ENCODE data around the gene TTC38.

DNA sequence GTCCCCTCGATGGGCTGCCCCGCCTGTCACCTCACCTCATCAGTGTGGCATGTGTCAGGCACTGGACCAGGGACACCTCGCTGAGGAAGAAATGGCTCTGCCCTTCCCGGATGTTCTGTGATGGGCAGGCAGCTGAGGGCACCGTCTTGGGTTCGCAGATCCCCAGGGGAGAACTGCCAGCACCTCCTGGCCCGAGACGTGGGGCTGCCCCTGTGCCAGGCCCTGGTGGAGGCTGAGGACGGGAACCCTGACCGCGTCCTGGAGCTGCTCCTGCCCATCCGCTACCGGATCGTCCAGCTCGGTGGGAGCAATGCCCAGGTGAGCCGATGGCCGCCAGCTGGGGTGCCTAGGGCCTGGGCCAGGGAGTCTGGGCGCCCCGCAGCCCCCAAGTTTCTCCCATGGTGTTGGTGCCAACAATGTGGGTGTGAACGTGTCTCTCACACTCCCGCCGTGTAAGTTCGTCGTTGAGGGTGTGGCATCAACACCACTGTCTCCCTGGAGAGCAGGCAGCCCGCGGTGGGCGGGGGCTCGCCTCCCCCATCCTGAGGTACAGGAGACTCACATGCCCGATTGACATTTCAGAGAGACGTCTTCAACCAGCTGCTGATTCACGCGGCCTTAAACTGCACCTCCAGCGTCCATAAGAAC lies 21.6 kb downstream of the TTC38 start:
- TF ChIP-seq, protein P1, sequence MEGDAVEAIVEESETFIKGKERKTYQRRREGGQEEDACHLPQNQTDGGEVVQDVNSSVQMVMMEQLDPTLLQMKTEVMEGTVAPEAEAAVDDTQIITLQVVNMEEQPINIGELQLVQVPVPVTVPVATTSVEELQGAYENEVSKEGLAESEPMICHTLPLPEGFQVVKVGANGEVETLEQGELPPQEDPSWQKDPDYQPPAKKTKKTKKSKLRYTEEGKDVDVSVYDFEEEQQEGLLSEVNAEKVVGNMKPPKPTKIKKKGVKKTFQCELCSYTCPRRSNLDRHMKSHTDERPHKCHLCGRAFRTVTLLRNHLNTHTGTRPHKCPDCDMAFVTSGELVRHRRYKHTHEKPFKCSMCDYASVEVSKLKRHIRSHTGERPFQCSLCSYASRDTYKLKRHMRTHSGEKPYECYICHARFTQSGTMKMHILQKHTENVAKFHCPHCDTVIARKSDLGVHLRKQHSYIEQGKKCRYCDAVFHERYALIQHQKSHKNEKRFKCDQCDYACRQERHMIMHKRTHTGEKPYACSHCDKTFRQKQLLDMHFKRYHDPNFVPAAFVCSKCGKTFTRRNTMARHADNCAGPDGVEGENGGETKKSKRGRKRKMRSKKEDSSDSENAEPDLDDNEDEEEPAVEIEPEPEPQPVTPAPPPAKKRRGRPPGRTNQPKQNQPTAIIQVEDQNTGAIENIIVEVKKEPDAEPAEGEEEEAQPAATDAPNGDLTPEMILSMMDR (conservative IDR thresholded peaks at IDR 0.05; ENCODE audit: low read depth, low read length) = no peak
- no peak for TF ChIP-seq EZH2 (IDR thresholded peaks at IDR 0.05; ENCODE audit: low read length, unreplicated experiment)

Data from PC-3 (cell line).